H1 (cell line): Measurements from ENCODE around the gene CEL. TPM values are rescaled to one million over a fixed set of nuclear protein-coding genes. Genes with fewer than 3 reads are reported as not detected.

Source experiments
- CTCF ChIA-PET: fragments of 300-600 bp; sonication (Branson Sonifier 250); formaldehyde crosslinking; loops from one replicate; lab custom pipeline; 2021; ENCODE audit not compliant: partially characterized antibody; lab: Charles Lee
- POLR2A ChIA-PET: fragments of 300-600 bp; sonication (Branson Sonifier 250); formaldehyde crosslinking; loops from one replicate; lab custom pipeline; 2021; ENCODE audit warnings: inconsistent platforms; ENCODE audit not compliant: partially characterized antibody; lab: Charles Lee
- DNase-seq, 2 experiments: peaks; one replicate each; pipeline versions ENCODE4 v3.0.0 to v3.0.0-alpha.2; 2010 to 2022; ENCODE audit warnings: low spot score in 2 of 2, low read depth in 1 of 2, mixed read lengths in 1 of 2
- FAIRE-seq: peaks from 2 replicates; lab custom pipeline; 2011; peaks lifted over from hg19 to GRCh38; lab: Jason Lieb, UNC
- H2AFZ ChIP-seq: 2 replicates; pipeline ENCODE4 v1.8.1; 2012; ENCODE audit warnings: low read length, inconsistent platforms
- H2AK5ac ChIP-seq: 2 replicates; pipeline ENCODE4 v1.6.1; 2013; ENCODE audit warnings: low read depth, low read length
- H2BK120ac ChIP-seq: replicated peaks from 2 replicates; pipeline ENCODE3; 2013; ENCODE audit warnings: low read depth, low read length, inconsistent platforms
- H2BK12ac ChIP-seq: 2 replicates; pipeline ENCODE4 v1.6.1; 2013; ENCODE audit warnings: low read depth, low read length
- H2BK15ac ChIP-seq: 2 replicates; pipeline ENCODE4 v1.6.1; 2013; ENCODE audit warnings: low read length
- H2BK20ac ChIP-seq: 2 replicates; pipeline ENCODE4 v1.6.1; 2013; ENCODE audit warnings: low read length
- H2BK5ac ChIP-seq: 2 replicates; pipeline ENCODE4 v1.6.1; 2013; ENCODE audit warnings: low read depth, low read length
- H3K14ac ChIP-seq: 2 replicates; pipeline ENCODE4 v1.6.1; 2013; ENCODE audit warnings: inconsistent platforms; ENCODE audit not compliant: insufficient read length
- H3K18ac ChIP-seq: 2 replicates; pipeline ENCODE4 v1.6.1; 2013; ENCODE audit warnings: low read length; ENCODE audit errors: extremely low read depth
- H3K23ac ChIP-seq: 2 replicates; pipeline ENCODE4 v1.6.1; 2013; ENCODE audit warnings: inconsistent platforms; ENCODE audit not compliant: insufficient read length
- H3K23me2 ChIP-seq: 2 replicates; pipeline ENCODE4 v1.6.1; 2013; ENCODE audit warnings: low read depth, low read length
- H3K27ac ChIP-seq: 2 replicates; pipeline ENCODE4 v1.6.1; 2011; ENCODE audit warnings: low read depth, low read length, inconsistent platforms
- H3K27me3 ChIP-seq, 4 experiments: replicated peaks in 1 of 4; 1 replicate in 1 of 4; 2 replicates in 3 of 4; pipeline versions ENCODE4 v1.6.1 to v1.8.1; 2011 to 2013; ENCODE audit warnings: low read length in 3 of 4, mild to moderate bottlenecking in 3 of 4, inconsistent platforms in 2 of 4, mixed read lengths in 2 of 4, moderate library complexity in 1 of 4; ENCODE audit not compliant: control insufficient read depth in 3 of 4, insufficient read depth in 3 of 4; ENCODE audit errors: extremely low read depth in 1 of 4
- H3K36me3 ChIP-seq, 4 experiments: 2 replicates each; pipeline versions ENCODE4 v1.6.1 to v1.8.1; 2011 to 2013; ENCODE audit warnings: mild to moderate bottlenecking in 4 of 4, low read length in 3 of 4, moderate library complexity in 2 of 4, control low read depth in 1 of 4, inconsistent platforms in 1 of 4; ENCODE audit not compliant: insufficient read depth in 4 of 4, control insufficient read depth in 2 of 4
- H3K4ac ChIP-seq: replicated peaks from 2 replicates; pipeline ENCODE3; 2013; ENCODE audit warnings: low read length, low read depth, mixed read lengths, inconsistent platforms; ENCODE audit not compliant: insufficient read length
- H3K4me1 ChIP-seq, 4 experiments: replicated peaks in 1 of 4; 1 replicate in 1 of 4; 2 replicates in 3 of 4; pipeline versions ENCODE4 v1.6.1 to v1.8.1; 2011 to 2013; ENCODE audit warnings: low read length in 3 of 4, inconsistent platforms in 2 of 4, mixed read lengths in 1 of 4; ENCODE audit not compliant: insufficient read depth in 4 of 4, control insufficient read depth in 3 of 4
- H3K4me2 ChIP-seq, 2 experiments: 2 replicates each; pipeline versions ENCODE4 v1.6.1 to v1.8.1; 2011 to 2013; ENCODE audit warnings: low read depth in 2 of 2, low read length in 2 of 2, control low read depth in 1 of 2, inconsistent platforms in 1 of 2, mild to moderate bottlenecking in 1 of 2; ENCODE audit not compliant: insufficient read depth in 1 of 2
- H3K4me3 ChIP-seq, 4 experiments: fragments of 200-600, 300-600 bp in 1 of 4; sonication (generic), shearing (Covaris generic), sonication (Bioruptor Twin) in 1 of 4; 2 replicates each; pipeline versions ENCODE4 v1.5.1 to v1.8.1; 2011 to 2016; ENCODE audit warnings: low read length in 4 of 4, low read depth in 3 of 4, control low read depth in 2 of 4, inconsistent platforms in 2 of 4, mild to moderate bottlenecking in 2 of 4, mixed read lengths in 1 of 4, moderate library complexity in 1 of 4; ENCODE audit not compliant: insufficient read depth in 2 of 4; ENCODE audit errors: extremely low read depth in 1 of 4
- H3K56ac ChIP-seq: replicated peaks from 2 replicates; pipeline ENCODE3; 2013; ENCODE audit warnings: low read depth, mild to moderate bottlenecking, mixed read lengths, low read length, inconsistent platforms; ENCODE audit not compliant: insufficient read length
- H3K79me1 ChIP-seq: 2 replicates; pipeline ENCODE4 v1.6.1; 2013; ENCODE audit warnings: low read depth, low read length, control low read depth
- H3K79me2 ChIP-seq, 2 experiments: 2 replicates each; pipeline versions ENCODE4 v1.6.1 to v1.8.1; 2012 to 2013; ENCODE audit warnings: low read length in 2 of 2, mild to moderate bottlenecking in 2 of 2, inconsistent platforms in 1 of 2; ENCODE audit not compliant: insufficient read depth in 2 of 2, control insufficient read depth in 1 of 2
- H3K9ac ChIP-seq, 4 experiments: replicated peaks in 1 of 4; 1 replicate in 1 of 4; 2 replicates in 3 of 4; pipeline versions ENCODE4 v1.6.1 to v1.8.1; 2011 to 2013; ENCODE audit warnings: low read depth in 3 of 4, low read length in 3 of 4, control low read depth in 2 of 4, mild to moderate bottlenecking in 2 of 4, moderate library complexity in 2 of 4, inconsistent platforms in 1 of 4; ENCODE audit errors: extremely low read depth in 1 of 4
- H3K9me3 ChIP-seq, 2 experiments: 2 replicates each; pipeline versions ENCODE4 v1.6.1 to v1.8.1; 2012 to 2013; ENCODE audit warnings: mild to moderate bottlenecking in 2 of 2, moderate library complexity in 2 of 2, control low read depth in 1 of 2, inconsistent platforms in 1 of 2, low read depth in 1 of 2, low read length in 1 of 2, mixed read lengths in 1 of 2; ENCODE audit not compliant: insufficient read depth in 2 of 2
- H4K20me1 ChIP-seq, 2 experiments: replicated peaks in 1 of 2; 2 replicates each; pipeline versions ENCODE3 to v1.8.1; 2011 to 2013; ENCODE audit warnings: inconsistent platforms in 2 of 2, low read length in 2 of 2, mild to moderate bottlenecking in 1 of 2; ENCODE audit not compliant: insufficient read depth in 2 of 2, control insufficient read depth in 1 of 2
- H4K5ac ChIP-seq: 2 replicates; pipeline ENCODE4 v1.6.1; 2013; ENCODE audit warnings: low read length, low read depth, mixed read lengths, inconsistent platforms; ENCODE audit not compliant: insufficient read length
- H4K8ac ChIP-seq: 2 replicates; pipeline ENCODE4 v1.8.0; 2013; ENCODE audit warnings: mild to moderate bottlenecking, moderate library complexity, low read length, inconsistent platforms; ENCODE audit not compliant: insufficient read depth; ENCODE audit errors: extremely low read depth
- H4K91ac ChIP-seq: replicated peaks from 2 replicates; pipeline ENCODE3; 2013; ENCODE audit warnings: low read length, mixed read lengths, inconsistent platforms; ENCODE audit not compliant: insufficient read length
- ASH2L ChIP-seq: fragments of 200-600, 300-600 bp; sonication (generic); IDR thresholded peaks from one replicate; pipeline ENCODE4 v1.7.1; 2017; ENCODE audit warnings: low read length
- BACH1 ChIP-seq: IDR thresholded peaks from 2 replicates; pipeline ENCODE4 v1.6.1; 2012; ENCODE audit warnings: low read length, improper control_type of control experiment
- BCL11A ChIP-seq, 2 experiments: IDR thresholded peaks; one replicate each; pipeline ENCODE4 v1.6.1; 2011; ENCODE audit warnings: low read depth in 2 of 2, low read length in 2 of 2, mild to moderate bottlenecking in 2 of 2
- CHD1 ChIP-seq: IDR thresholded peaks from 2 replicates; pipeline ENCODE4 v1.6.1; 2012; ENCODE audit warnings: low read depth, low read length, improper control_type of control experiment
- CREB1 ChIP-seq: IDR thresholded peaks from 2 replicates; pipeline ENCODE4 v1.6.1; 2012; ENCODE audit warnings: inconsistent platforms
- HDAC6 ChIP-seq: IDR thresholded peaks from one replicate; pipeline ENCODE4 v1.7.1; 2012; ENCODE audit warnings: low read depth, mild to moderate bottlenecking, inconsistent platforms, low read length, moderate library complexity
- JUN ChIP-seq: IDR thresholded peaks from 2 replicates; pipeline ENCODE4 v1.6.1; 2011; ENCODE audit warnings: low read depth, mild to moderate bottlenecking, improper control_type of control experiment, low read length
- KDM5A ChIP-seq: fragments of 200-600 bp; IDR thresholded peaks from 2 replicates; pipeline ENCODE4 v1.7.1; 2012; ENCODE audit warnings: mild to moderate bottlenecking, low read length, inconsistent platforms, mixed read lengths
- POLR2AphosphoS5 ChIP-seq: IDR thresholded peaks from 2 replicates; pipeline ENCODE4 v1.6.1; 2011; ENCODE audit warnings: low read depth, low read length
- RAD21 ChIP-seq, 2 experiments: IDR thresholded peaks in 1 of 2; conservative IDR thresholded peaks in 1 of 2; 2 replicates each; pipeline ENCODE4 v1.6.1; 2011; ENCODE audit warnings: low read depth in 2 of 2, low read length in 2 of 2, improper control_type of control experiment in 1 of 2, inconsistent platforms in 1 of 2, mild to moderate bottlenecking in 1 of 2, moderate library complexity in 1 of 2
- SIN3A ChIP-seq, 2 experiments: IDR thresholded peaks in 1 of 2; conservative IDR thresholded peaks in 1 of 2; 2 replicates each; pipeline ENCODE4 v1.6.1; 2011 to 2012; ENCODE audit warnings: low read length in 2 of 2, improper control_type of control experiment in 1 of 2, low read depth in 1 of 2, mild to moderate bottlenecking in 1 of 2
- SP4 ChIP-seq: IDR thresholded peaks from 2 replicates; pipeline ENCODE4 v1.6.1; 2012; ENCODE audit warnings: low read length, inconsistent platforms
- SUZ12 ChIP-seq: fragments of 200-600 bp; sonication (generic); IDR thresholded peaks from 2 replicates; pipeline ENCODE4 v1.6.1; 2012; ENCODE audit warnings: mild to moderate bottlenecking, inconsistent platforms, low read length, moderate library complexity, mixed read lengths
- TAF7 ChIP-seq: optimal IDR thresholded peaks from 2 replicates; pipeline ENCODE3; 2011; ENCODE audit warnings: low read depth, mild to moderate bottlenecking, inconsistent platforms, low read length, moderate library complexity, borderline replicate concordance
- TCF12 ChIP-seq: IDR thresholded peaks from 2 replicates; pipeline ENCODE4 v1.6.1; 2011; ENCODE audit warnings: low read depth, mild to moderate bottlenecking, low read length
- YY1 ChIP-seq: IDR thresholded peaks from 2 replicates; pipeline ENCODE4 v1.6.1; 2011; ENCODE audit warnings: low read depth, mild to moderate bottlenecking, low read length
- WGBS, 2 experiments: shearing (Covaris generic) in 1 of 2; methylation state at CpG; one replicate each; pipeline versions ENCODE4 v1.1.6 to v1.1.7; 2013 to 2015; ENCODE audit warnings: low lambda C conversion rate in 2 of 2, mixed read lengths in 2 of 2, inconsistent platforms in 1 of 2, low coverage in 1 of 2, missing lambda C conversion rate in 1 of 2; ENCODE audit not compliant: insufficient replicate concordance in 2 of 2, insufficient coverage in 1 of 2, insufficient read length in 1 of 2; ENCODE audit errors: extremely low coverage in 1 of 2, missing lambda C conversion rate in 1 of 2; 5-methylcytosine and 5-hydroxymethylcytosine counted together
- polyA plus RNA-seq, 7 experiments: library from polyadenylated mRNA; depleted of rRNA in 3 of 7; stranded (reverse) in 5 of 7; unstranded in 2 of 7; fragments of >200 nt in 5 of 7; fragments of 200-250 nt in 2 of 7; gene quantifications; 1 replicate in 5 of 7; 2 replicates in 1 of 7; 4 replicates in 1 of 7; pipeline versions ENCODE4 v1.2.1 to v1.2.3, GENCODE V29; 2011 to 2013; ENCODE audit warnings: missing spikeins in 2 of 7, mixed read lengths in 2 of 7
- total RNA-seq: library from RNA; stranded (reverse); fragmentation: NEBNext Ultra II Directional; extraction: Animal tissue kit (Norgen Biotek cat#: 25700); gene quantifications from 2 replicates; pipeline ENCODE4 v1.2.1, GENCODE V29; 2021

Gene CEL
- total and polyA plus RNA-seq, 2 of the 8 experiments (the other 6 are each of a cell fraction or from before 2014, with no cell fraction given): 1.8 to 3.4 TPM

- no peaks in the 10 kb centered on the region for H3K36me3 ChIP-seq
- no peaks in the 10 kb centered on the region for H3K79me1 ChIP-seq
- WGBS, 2 experiments: 97% methylated on average over 13 of the region's 14 CpGs; no CpG with 5 or more reads in 1 of the 2 experiments
- no peak for FAIRE-seq
- no peak overlapping the region for H2BK5ac ChIP-seq
- no peaks in the 10 kb centered on the region for H3K9me3 ChIP-seq
- H2BK20ac ChIP-seq: no peak overlapping the region
- no peak overlapping the region for H2AK5ac ChIP-seq
- no peak overlapping the region for H3K23ac ChIP-seq
- no peak overlapping the region for H2BK12ac ChIP-seq
- no peak overlapping the region for H3K4ac ChIP-seq
- no peaks in the 10 kb centered on the region for H3K23me2 ChIP-seq
- no peak overlapping the region for H3K27ac ChIP-seq
- ChIA-PET CTCF (interaction anchor here (1.2 to 1.9 kb wide), 5 partner anchors 17 to 68 kb away, joined by 3 to 7 read pairs (median 3); no protein-coding TSS in a partner anchor), POLR2A (no interaction called here)
- no peak for DNase-seq
- H3K4me1 ChIP-seq: no peaks in the 10 kb centered on the region
- H3K56ac ChIP-seq: no peak overlapping the region
- no peaks in the 10 kb centered on the region for H3K27me3 ChIP-seq
- H3K14ac ChIP-seq: no peak overlapping the region
- H3K79me2 ChIP-seq: no peaks in the 10 kb centered on the region
- H4K20me1 ChIP-seq: no peaks in the 10 kb centered on the region
- no peak overlapping the region for H3K18ac ChIP-seq
- H3K4me3 ChIP-seq: no peak overlapping the region
- no peak overlapping the region for H3K9ac ChIP-seq
- H2AFZ ChIP-seq: no peak overlapping the region
- H2BK120ac ChIP-seq: no peak overlapping the region
- H2BK15ac ChIP-seq: no peak overlapping the region
- no peak overlapping the region for H4K91ac ChIP-seq
- H3K4me2 ChIP-seq: no peak overlapping the region
- no peak overlapping the region for H4K5ac ChIP-seq
- no peak overlapping the region for H4K8ac ChIP-seq
- TF ChIP-seq SP4 (no peak), RAD21 (IDR thresholded peaks at IDR 0.05 in 1 of 2, conservative IDR thresholded peaks at IDR 0.05 in 1 of 2; ENCODE audit: low read depth in 2 of 2, low read length in 2 of 2) (no peak), YY1 (no peak), CREB1 (no peak), POLR2AphosphoS5 (no peak), TAF7 (no peak), SIN3A (conservative IDR thresholded peaks at IDR 0.05 in 1 of 2, IDR thresholded peaks at IDR 0.05 in 1 of 2; ENCODE audit: low read depth in 1 of 2, low read length in 2 of 2) (no peak), TCF12 (no peak), HDAC6 (no peak), KDM5A (no peak), JUN (no peak), ASH2L (no peak), BACH1 (no peak), SUZ12 (no peak), CHD1 (no peak), BCL11A (IDR thresholded peaks at IDR 0.05; ENCODE audit: low read depth in 2 of 2, low read length in 2 of 2) (no peak)
Measured at GRCh38 chr9:133078486-133078885, 16.7 kb downstream of the CEL start.
